SK-N-SH treated with all-trans-retinoic acid at 6 μM for 48 hours (cell line): Measurements from ENCODE around the gene CRADD.

ENCODE experiments used
- ATAC-seq: fragments of 200-7000 bp; cut with Tn5 transposase; 3 replicates; pipeline ENCODE4 v1.9.1; 2020; ENCODE audit warnings: mild to moderate bottlenecking, moderate library complexity
- ARNTL ChIP-seq: fragments of 450-650 bp; formaldehyde crosslinking; IDR thresholded peaks from 2 replicates; pipeline ENCODE4 v1.5.0; 2020; ENCODE audit warnings: low read depth, mild to moderate bottlenecking, moderate library complexity, borderline replicate concordance
- BACH2 ChIP-seq: fragments of 250-450 bp; sonication (Bioruptor Pico); IDR thresholded peaks from 2 replicates; pipeline ENCODE4 v1.9.0; 2021; ENCODE audit warnings: mild to moderate bottlenecking, borderline replicate concordance
- CREB5 ChIP-seq: fragments of 250-450 bp; sonication (Bioruptor Pico); IDR thresholded peaks from 2 replicates; pipeline ENCODE4 v1.5.1; 2020; ENCODE audit warnings: low read depth, mild to moderate bottlenecking, moderate library complexity
- CSDC2 ChIP-seq: fragments of 250-450 bp; sonication (Bioruptor Pico); IDR thresholded peaks from 2 replicates; pipeline ENCODE4 v1.5.0; 2020; ENCODE audit warnings: mild to moderate bottlenecking, moderate library complexity
- CSRNP3 ChIP-seq: fragments of 250-450 bp; sonication (Bioruptor Pico); IDR thresholded peaks from 2 replicates; pipeline ENCODE4 v1.5.1; 2021; ENCODE audit warnings: mild to moderate bottlenecking, moderate library complexity
- ESRRG ChIP-seq: fragments of 250-450 bp; sonication (Bioruptor Pico); IDR thresholded peaks from 2 replicates; pipeline ENCODE4 v1.6.1; 2021; ENCODE audit warnings: mild to moderate bottlenecking
- GLIS3 ChIP-seq: fragments of 250-450 bp; sonication (Bioruptor Pico); IDR thresholded peaks from 2 replicates; pipeline ENCODE4 v1.5.0; 2020; ENCODE audit warnings: mild to moderate bottlenecking, moderate library complexity
- ISL1 ChIP-seq: fragments of 250-450 bp; sonication (Bioruptor Pico); IDR thresholded peaks from 2 replicates; pipeline ENCODE4 v2.1.2; 2022; ENCODE audit warnings: mild to moderate bottlenecking, moderate library complexity
- OSR1 ChIP-seq: fragments of 250-450 bp; sonication (Bioruptor Pico); IDR thresholded peaks from 2 replicates; pipeline ENCODE4 v1.8.0; 2022; ENCODE audit warnings: moderate library complexity, mild to moderate bottlenecking, inconsistent platforms
- RARB ChIP-seq: fragments of 250-450 bp; sonication (Bioruptor Pico); IDR thresholded peaks from 2 replicates; pipeline ENCODE4 v1.8.0; 2021; ENCODE audit warnings: mild to moderate bottlenecking, moderate library complexity
- SNAI2 ChIP-seq: fragments of 250-450 bp; sonication (Bioruptor Pico); IDR thresholded peaks from 2 replicates; pipeline ENCODE4 v1.5.0; 2020; ENCODE audit warnings: mild to moderate bottlenecking, moderate library complexity
- TCF4 ChIP-seq: fragments of 250-450 bp; sonication (Bioruptor Pico); IDR thresholded peaks from 2 replicates; pipeline ENCODE4 v1.8.0; 2021; ENCODE audit warnings: mild to moderate bottlenecking, moderate library complexity, borderline replicate concordance
- TOX ChIP-seq: fragments of 250-450 bp; sonication (Bioruptor Pico); IDR thresholded peaks from 2 replicates; pipeline ENCODE4 v1.8.0; 2021; ENCODE audit warnings: mild to moderate bottlenecking, moderate library complexity, borderline replicate concordance
- ZC3H10 ChIP-seq: fragments of 250-450 bp; sonication (Bioruptor Pico); IDR thresholded peaks from 2 replicates; pipeline ENCODE4 v1.5.1; 2021; ENCODE audit warnings: mild to moderate bottlenecking, moderate library complexity
- ZFP3 ChIP-seq: fragments of 250-450 bp; sonication (Bioruptor Pico); IDR thresholded peaks from 2 replicates; pipeline ENCODE4 v1.5.0; 2020; ENCODE audit warnings: mild to moderate bottlenecking, moderate library complexity
- ZFP30 ChIP-seq: fragments of 450-650 bp; formaldehyde crosslinking; IDR thresholded peaks from 2 replicates; pipeline ENCODE4 v1.5.0; 2022; ENCODE audit warnings: mild to moderate bottlenecking, moderate library complexity
- ZNF565 ChIP-seq: fragments of 450-650 bp; formaldehyde crosslinking; conservative IDR thresholded peaks from 2 replicates; pipeline ENCODE4 v1.5.0; 2020; ENCODE audit warnings: low read depth, mild to moderate bottlenecking, moderate library complexity
- ZNF70 ChIP-seq: fragments of 450-650 bp; formaldehyde crosslinking; IDR thresholded peaks from 2 replicates; pipeline ENCODE4 v1.5.0; 2020; ENCODE audit warnings: mild to moderate bottlenecking, moderate library complexity
- ZNF8 ChIP-seq: fragments of 450-650 bp; formaldehyde crosslinking; IDR thresholded peaks from 2 replicates; pipeline ENCODE4 v1.5.0; 2020; ENCODE audit warnings: mild to moderate bottlenecking, moderate library complexity
- TF ChIP-seq, protein P1 (sequence below): fragments of 250-450 bp; sonication (Bioruptor Pico); IDR thresholded peaks from 2 replicates; pipeline ENCODE4 v1.5.0; 2020; ENCODE audit warnings: mild to moderate bottlenecking, moderate library complexity
- TF ChIP-seq, protein P2 (sequence below): fragments of 250-450 bp; sonication (Bioruptor Pico); IDR thresholded peaks from 2 replicates; pipeline ENCODE4 v1.8.0; 2021; ENCODE audit warnings: low read depth, mild to moderate bottlenecking, moderate library complexity, borderline replicate concordance
- TF ChIP-seq, protein P3 (sequence below): fragments of 250-450 bp; sonication (Bioruptor Pico); IDR thresholded peaks from 2 replicates; pipeline ENCODE4 v1.8.0; 2020; ENCODE audit warnings: mild to moderate bottlenecking, moderate library complexity, borderline replicate concordance

CRADD gene

DNA sequence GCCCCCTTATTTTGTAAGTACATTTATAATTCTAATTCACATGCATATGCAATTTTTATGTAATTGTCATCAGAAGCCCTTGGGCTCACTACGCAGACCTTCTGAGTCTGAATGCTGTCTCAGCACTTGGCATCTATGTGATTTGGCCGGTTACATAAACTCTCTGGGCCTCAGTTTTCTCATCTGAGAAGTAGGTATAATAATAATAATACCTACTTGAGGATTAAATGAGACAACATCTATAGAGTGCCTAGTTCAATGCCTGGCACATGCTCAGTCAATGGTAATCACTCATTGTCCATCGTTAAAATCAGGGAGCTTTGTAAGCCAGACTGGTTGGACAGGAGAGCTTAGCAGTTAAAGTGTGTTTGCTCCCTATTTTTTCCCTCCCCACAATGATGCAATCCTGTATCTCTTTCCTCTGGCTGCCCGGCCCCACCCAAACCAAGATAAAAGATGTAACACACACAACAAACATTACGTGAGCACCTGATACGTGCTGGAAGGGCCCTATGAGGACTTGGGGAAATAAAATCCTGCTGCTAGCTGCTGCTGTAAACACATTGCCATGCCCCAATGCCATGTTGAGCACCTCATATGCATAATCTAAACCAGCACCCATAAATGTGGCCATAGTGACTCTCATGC lies 235.0 kb downstream of the CRADD start:
- ATAC-seq, result no peak
- no peak for TF ChIP-seq RARB (CRISPR knock-in tag)
- TF ChIP-seq ESRRG (CRISPR knock-in tag), result no peak

DNA sequence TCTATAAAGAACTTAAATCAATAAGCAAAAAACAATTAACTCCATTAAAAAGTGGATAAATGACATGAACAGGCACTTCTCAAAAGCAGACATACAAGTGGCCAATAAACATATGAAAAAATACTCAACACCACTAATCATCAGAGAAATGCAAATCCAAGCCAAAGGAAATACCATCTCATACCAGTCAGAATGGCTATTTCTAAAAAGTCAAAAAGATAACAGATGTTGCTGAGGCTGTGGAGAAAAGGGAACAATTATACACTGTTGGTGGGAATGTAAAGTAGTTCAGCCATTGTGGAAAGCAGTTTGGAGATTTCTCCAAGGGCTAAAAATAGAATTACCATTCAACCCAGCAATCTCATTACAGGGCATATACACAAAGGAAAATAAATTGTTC lies 236.7 kb downstream of the CRADD start:
- TF ChIP-seq CREB5 (CRISPR knock-in tag), result no peak
- no peak for TF ChIP-seq ZNF565
- TF ChIP-seq ESRRG (CRISPR knock-in tag), result no peak
- TF ChIP-seq, protein P1, sequence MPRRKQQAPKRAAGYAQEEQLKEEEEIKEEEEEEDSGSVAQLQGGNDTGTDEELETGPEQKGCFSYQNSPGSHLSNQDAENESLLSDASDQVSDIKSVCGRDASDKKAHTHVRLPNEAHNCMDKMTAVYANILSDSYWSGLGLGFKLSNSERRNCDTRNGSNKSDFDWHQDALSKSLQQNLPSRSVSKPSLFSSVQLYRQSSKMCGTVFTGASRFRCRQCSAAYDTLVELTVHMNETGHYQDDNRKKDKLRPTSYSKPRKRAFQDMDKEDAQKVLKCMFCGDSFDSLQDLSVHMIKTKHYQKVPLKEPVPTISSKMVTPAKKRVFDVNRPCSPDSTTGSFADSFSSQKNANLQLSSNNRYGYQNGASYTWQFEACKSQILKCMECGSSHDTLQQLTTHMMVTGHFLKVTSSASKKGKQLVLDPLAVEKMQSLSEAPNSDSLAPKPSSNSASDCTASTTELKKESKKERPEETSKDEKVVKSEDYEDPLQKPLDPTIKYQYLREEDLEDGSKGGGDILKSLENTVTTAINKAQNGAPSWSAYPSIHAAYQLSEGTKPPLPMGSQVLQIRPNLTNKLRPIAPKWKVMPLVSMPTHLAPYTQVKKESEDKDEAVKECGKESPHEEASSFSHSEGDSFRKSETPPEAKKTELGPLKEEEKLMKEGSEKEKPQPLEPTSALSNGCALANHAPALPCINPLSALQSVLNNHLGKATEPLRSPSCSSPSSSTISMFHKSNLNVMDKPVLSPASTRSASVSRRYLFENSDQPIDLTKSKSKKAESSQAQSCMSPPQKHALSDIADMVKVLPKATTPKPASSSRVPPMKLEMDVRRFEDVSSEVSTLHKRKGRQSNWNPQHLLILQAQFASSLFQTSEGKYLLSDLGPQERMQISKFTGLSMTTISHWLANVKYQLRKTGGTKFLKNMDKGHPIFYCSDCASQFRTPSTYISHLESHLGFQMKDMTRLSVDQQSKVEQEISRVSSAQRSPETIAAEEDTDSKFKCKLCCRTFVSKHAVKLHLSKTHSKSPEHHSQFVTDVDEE (CRISPR knock-in tag), result no peak
- TF ChIP-seq ZFP3, result no peak
- no peak for TF ChIP-seq ZC3H10 (CRISPR knock-in tag)
- TF ChIP-seq ARNTL, result no peak
- TF ChIP-seq ZFP30 (CRISPR knock-in tag), result no peak
- no peak for TF ChIP-seq CSDC2
- TF ChIP-seq ISL1, result no peak
- no peak for TF ChIP-seq OSR1 (CRISPR knock-in tag)
- no peak for TF ChIP-seq TCF4 (CRISPR knock-in tag)
- no peak for TF ChIP-seq CSRNP3 (CRISPR knock-in tag)
- TF ChIP-seq, all 23 proteins: peak for 0
- peak; percentile 72 for ATAC-seq

DNA sequence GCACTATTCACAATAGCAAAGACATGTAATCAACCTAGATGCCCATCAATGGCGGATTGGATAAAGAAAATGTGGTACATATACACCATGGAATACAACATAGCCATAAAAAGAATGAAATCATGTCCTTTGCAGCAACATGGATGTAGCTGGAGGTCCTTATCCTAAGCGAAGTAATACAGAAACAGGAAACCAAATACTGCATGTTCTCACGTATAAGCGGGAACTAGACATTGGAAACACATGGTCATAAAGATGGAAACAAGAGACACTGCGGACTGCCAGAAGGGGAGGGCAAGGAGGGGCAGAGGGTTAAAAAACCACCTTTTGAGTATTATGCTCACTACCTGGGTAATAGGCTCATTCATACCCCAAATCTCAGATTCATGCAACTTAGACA lies 237.1 kb downstream of the CRADD start:
- TF ChIP-seq SNAI2 (CRISPR knock-in tag), result no peak
- no peak for TF ChIP-seq CSDC2
- TF ChIP-seq GLIS3, result no peak
- TF ChIP-seq OSR1 (CRISPR knock-in tag), result no peak
- TF ChIP-seq, protein P2, sequence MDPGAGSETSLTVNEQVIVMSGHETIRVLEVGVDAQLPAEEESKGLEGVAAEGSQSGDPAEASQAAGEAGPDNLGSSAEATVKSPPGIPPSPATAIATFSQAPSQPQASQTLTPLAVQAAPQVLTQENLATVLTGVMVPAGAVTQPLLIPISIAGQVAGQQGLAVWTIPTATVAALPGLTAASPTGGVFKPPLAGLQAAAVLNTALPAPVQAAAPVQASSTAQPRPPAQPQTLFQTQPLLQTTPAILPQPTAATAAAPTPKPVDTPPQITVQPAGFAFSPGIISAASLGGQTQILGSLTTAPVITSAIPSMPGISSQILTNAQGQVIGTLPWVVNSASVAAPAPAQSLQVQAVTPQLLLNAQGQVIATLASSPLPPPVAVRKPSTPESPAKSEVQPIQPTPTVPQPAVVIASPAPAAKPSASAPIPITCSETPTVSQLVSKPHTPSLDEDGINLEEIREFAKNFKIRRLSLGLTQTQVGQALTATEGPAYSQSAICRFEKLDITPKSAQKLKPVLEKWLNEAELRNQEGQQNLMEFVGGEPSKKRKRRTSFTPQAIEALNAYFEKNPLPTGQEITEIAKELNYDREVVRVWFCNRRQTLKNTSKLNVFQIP, result no peak
- no peak for TF ChIP-seq ZNF70 (CRISPR knock-in tag)
- TF ChIP-seq ESRRG (CRISPR knock-in tag), result no peak
- TF ChIP-seq, protein P3, sequence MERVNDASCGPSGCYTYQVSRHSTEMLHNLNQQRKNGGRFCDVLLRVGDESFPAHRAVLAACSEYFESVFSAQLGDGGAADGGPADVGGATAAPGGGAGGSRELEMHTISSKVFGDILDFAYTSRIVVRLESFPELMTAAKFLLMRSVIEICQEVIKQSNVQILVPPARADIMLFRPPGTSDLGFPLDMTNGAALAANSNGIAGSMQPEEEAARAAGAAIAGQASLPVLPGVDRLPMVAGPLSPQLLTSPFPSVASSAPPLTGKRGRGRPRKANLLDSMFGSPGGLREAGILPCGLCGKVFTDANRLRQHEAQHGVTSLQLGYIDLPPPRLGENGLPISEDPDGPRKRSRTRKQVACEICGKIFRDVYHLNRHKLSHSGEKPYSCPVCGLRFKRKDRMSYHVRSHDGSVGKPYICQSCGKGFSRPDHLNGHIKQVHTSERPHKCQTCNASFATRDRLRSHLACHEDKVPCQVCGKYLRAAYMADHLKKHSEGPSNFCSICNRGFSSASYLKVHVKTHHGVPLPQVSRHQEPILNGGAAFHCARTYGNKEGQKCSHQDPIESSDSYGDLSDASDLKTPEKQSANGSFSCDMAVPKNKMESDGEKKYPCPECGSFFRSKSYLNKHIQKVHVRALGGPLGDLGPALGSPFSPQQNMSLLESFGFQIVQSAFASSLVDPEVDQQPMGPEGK (CRISPR knock-in tag), result no peak
- no peak for TF ChIP-seq CSRNP3 (CRISPR knock-in tag)
- TF ChIP-seq ISL1, result no peak
- no peak for TF ChIP-seq ARNTL
- no peak for TF ChIP-seq BACH2 (CRISPR knock-in tag)
- no peak for TF ChIP-seq TOX
- TF ChIP-seq ZC3H10 (CRISPR knock-in tag), result no peak
- TF ChIP-seq ZFP30 (CRISPR knock-in tag), result no peak
- TF ChIP-seq ZNF8 (CRISPR knock-in tag), result no peak
- TF ChIP-seq ZFP3, result no peak
- no peak for TF ChIP-seq CREB5 (CRISPR knock-in tag)
- TF ChIP-seq RARB (CRISPR knock-in tag), result no peak
- no peak for ATAC-seq
